IMR-90 (cell line): Measurements from ENCODE around the gene TMEM184B.

Experiments used
- BHLHE40 ChIP-seq: fragments of 150-350 bp; IDR thresholded peaks from 2 replicates; pipeline ENCODE4 v1.6.1; 2016; ENCODE audit warnings: mild to moderate bottlenecking, low read depth, low read length
- CHD1 ChIP-seq: IDR thresholded peaks from 2 replicates; pipeline ENCODE4 v1.6.1; 2012; ENCODE audit warnings: low read depth, low read length, improper control_type of control experiment
- CTCF ChIP-seq: conservative IDR thresholded peaks from 2 replicates; pipeline ENCODE4 v1.5.1; 2012; ENCODE audit warnings: mild to moderate bottlenecking, low read depth, low read length, improper control_type of control experiment
- ELK1 ChIP-seq: fragments of 150-350 bp; IDR thresholded peaks from 2 replicates; pipeline ENCODE4 v1.6.1; 2016; ENCODE audit warnings: low read depth, mild to moderate bottlenecking, low read length, moderate library complexity, borderline replicate concordance
- FOS ChIP-seq: fragments of 150-350 bp; IDR thresholded peaks from 2 replicates; pipeline ENCODE4 v1.6.1; 2016; ENCODE audit warnings: low read depth, low read length
- MAFK ChIP-seq: IDR thresholded peaks from 2 replicates; pipeline ENCODE4 v1.6.1; 2012; ENCODE audit warnings: low read depth, low read length, improper control_type of control experiment
- MXI1 ChIP-seq: IDR thresholded peaks from 2 replicates; pipeline ENCODE4 v1.6.1; 2012; ENCODE audit warnings: low read depth, mild to moderate bottlenecking, low read length, moderate library complexity, borderline replicate concordance
- NFE2L2 ChIP-seq: fragments of 150-350 bp; IDR thresholded peaks from 2 replicates; pipeline ENCODE4 v1.6.1; 2016; ENCODE audit warnings: low read depth, mild to moderate bottlenecking, low read length
- POLR2A ChIP-seq: IDR thresholded peaks from 2 replicates; pipeline ENCODE4 v1.6.1; 2012; ENCODE audit warnings: mild to moderate bottlenecking, low read depth, low read length
- RAD21 ChIP-seq: IDR thresholded peaks from 2 replicates; pipeline ENCODE4 v1.6.1; 2012; ENCODE audit warnings: low read length, improper control_type of control experiment
- RCOR1 ChIP-seq: IDR thresholded peaks from 2 replicates; pipeline ENCODE4 v1.6.1; 2012; ENCODE audit warnings: mild to moderate bottlenecking, low read length, improper control_type of control experiment; ENCODE audit not compliant: insufficient replicate concordance
- RFX5 ChIP-seq: IDR thresholded peaks from 2 replicates; pipeline ENCODE4 v1.8.0; 2012; ENCODE audit warnings: low read depth, mild to moderate bottlenecking, low read length, moderate library complexity
- SMC3 ChIP-seq: fragments of 150-350 bp; IDR thresholded peaks from 2 replicates; pipeline ENCODE4 v1.6.1; 2016; ENCODE audit warnings: low read depth, mild to moderate bottlenecking, antibody characterized with exemption, low read length, moderate library complexity
- USF2 ChIP-seq: fragments of 150-350 bp; IDR thresholded peaks from 2 replicates; pipeline ENCODE4 v1.6.1; 2017; ENCODE audit warnings: mild to moderate bottlenecking, antibody characterized with exemption, low read length, low read depth

- TF ChIP-seq CTCF (no peak), MAFK (no peak), SMC3 (no peak), POLR2A (no peak), RAD21 (no peak), RFX5 (no peak), CHD1 (no peak), MXI1 (no peak), NFE2L2 (no peak), BHLHE40 (no peak), ELK1 (no peak), RCOR1 (no peak), USF2 (no peak), FOS (no peak)
Measured at GRCh38 chr22:38249301-38249700, 23.5 kb downstream of the TMEM184B start.
